Frontal cortex (tissue), 4 donors: Measurements from ENCODE around the gene AZGP1. TPM values are rescaled to one million over a fixed set of nuclear protein-coding genes. Genes with fewer than 3 reads are reported as not detected.
"Not testable (repeated sequence)": the region's sequence is repeated elsewhere in the genome, so short reads cannot be mapped to it uniquely, and the experiment has no call there.

Experiments
- DNase-seq, 2 donors: peaks; one replicate each; pipeline ENCODE4 v3.0.0; 2012; ENCODE audit warnings: low spot score in 2 of 2
- FAIRE-seq: peaks from 2 replicates; lab custom pipeline; 2012; peaks lifted over from hg19 to GRCh38; lab: Jason Lieb, UNC
- total RNA-seq: library from RNA; depleted of rRNA; stranded (reverse); fragments of >200 nt; gene quantifications from one replicate; pipeline ENCODE4 v1.2.3, GENCODE V29; 2014
- donor health status: control.
- donor health status: control.
- donor health status: control.

AZGP1 gene
- total RNA-seq, 1 donor from 2014 or later = not detected

DNA sequence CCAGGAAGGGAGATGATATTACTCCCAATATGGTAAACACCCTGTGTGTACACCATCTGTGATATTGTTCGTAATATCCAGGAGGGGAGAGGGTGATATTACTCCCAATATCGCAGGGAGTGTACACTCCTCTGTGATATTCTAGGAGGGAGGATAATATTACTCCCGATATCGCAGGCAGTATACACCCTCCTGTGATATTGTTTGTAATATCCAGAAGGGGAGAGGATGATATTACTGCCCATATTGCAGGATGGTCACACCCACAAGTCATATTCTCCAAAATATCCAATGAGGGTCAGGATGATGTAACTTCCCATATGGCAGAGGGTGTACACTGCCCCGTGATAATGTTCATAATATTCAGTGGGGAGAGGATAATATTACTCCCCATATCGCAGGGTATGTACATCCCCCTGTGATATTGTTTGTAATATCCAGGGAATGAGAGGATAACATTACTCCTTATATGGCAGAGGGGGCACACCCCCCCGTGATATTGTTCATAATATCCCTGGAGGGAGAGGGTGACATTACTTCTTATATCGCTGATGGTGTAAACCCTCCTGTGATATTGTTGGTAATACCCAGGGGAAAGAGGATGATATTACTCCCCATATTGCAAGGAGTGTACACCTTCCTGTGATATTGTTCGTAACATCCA is 17.1 kb downstream of the AZGP1 start:
- no peak for FAIRE-seq
- no peak for DNase-seq

DNA sequence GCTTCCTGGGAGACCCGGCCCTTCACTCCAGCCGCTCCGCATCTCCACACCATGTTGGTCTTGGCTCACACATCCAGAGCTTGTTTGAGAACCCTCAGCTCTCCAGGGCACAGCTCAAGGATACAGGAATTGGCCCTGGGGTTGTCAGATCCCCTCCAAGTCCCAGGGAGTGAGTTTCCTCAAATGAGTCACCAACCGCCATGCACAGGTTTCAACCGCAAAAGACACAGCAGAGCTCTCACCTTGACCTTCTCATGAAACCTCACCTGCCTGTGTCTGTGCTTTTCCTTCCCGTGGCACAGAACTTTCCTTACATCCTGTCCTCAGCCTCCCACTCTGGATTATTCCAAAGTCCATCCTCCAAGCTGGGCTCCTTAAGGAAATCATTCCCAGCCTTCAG is 20.6 kb downstream of the AZGP1 start:
- no peak for FAIRE-seq
- DNase-seq = no peak

DNA sequence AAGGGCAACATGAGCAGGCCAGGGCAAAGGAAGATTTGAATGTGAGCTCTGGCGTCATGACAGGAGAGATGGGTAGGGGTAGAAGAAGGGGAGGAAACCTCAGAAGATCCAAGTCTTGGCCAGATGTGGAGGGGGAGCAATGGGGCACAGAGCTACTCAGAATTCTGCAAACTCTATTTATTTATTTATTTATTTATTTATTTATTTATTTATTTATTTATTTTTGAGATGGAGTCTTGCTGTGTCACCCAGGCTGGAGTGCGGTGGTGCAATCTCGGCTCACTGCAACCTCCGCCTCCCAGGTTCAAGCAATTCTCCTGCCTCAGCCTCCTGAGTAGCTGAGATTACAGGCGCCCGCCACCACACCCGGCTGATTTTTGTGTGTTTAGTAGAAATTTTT is 21.2 kb downstream of the AZGP1 start:
- DNase-seq, FAIRE-seq: not testable (repeated sequence)

DNA sequence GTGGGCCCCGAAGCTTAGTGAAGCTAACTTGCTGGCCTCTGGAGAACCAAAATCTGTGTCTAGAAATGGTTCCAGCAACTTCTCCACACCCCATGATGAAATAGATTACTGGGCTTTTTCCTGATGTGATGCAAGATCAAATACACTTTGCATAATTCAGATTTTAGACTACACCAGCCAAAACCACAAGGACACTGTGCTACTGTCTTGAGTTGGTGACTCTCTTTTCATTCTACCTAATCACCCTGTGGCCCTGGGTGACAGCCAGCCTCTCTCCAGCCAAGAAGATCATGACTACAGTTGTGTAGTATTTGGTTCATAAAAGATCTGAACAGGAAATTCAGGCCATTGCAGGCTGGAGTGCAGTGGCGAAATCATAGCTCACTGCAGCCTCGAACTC is 22.2 kb downstream of the AZGP1 start:
- FAIRE-seq (no peak), DNase-seq (no peak)

DNA sequence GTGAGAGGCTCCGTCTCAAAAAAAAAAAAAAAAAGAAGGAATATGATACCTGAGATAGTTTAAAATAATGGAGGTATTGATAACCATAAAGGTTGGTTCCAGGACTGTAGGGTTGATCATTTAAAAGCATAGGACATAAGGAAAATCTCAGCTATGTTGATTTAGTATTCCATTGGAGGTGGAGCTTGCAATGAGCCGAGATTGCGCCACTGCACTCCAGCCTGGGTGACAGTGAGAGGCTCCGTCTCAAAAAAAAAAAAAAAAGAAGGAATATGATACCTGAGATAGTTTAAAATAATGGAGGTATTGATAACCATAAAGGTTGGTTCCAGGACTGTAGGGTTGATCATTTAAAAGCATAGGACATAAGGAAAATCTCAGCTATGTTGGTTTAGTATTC is 23.2 kb downstream of the AZGP1 start:
- not testable (repeated sequence) for FAIRE-seq

DNA sequence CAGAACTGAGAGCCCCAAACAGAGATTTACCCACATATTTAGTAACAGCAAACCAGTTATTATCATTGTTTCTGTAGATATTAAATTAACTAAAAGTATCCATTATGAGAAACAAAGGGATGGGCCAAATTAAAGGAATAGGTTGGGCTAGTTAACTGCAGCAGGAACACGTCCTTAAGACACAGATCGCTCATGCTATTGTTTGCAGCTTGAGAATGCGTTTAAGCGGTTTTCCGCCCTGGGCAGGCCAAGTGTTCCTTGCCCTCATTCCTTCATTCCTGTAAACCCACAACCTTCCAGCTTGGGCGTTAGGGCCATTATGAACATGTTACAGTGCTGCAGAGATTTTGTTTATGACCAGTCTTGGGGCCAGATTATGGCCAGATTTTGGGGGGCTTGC is 25.0 kb downstream of the AZGP1 start:
- not testable (repeated sequence) for DNase-seq, FAIRE-seq

More for the DNA sequence above, 23.2 kb downstream of the AZGP1 start:
- DNase-seq = not testable (repeated sequence)

DNA sequence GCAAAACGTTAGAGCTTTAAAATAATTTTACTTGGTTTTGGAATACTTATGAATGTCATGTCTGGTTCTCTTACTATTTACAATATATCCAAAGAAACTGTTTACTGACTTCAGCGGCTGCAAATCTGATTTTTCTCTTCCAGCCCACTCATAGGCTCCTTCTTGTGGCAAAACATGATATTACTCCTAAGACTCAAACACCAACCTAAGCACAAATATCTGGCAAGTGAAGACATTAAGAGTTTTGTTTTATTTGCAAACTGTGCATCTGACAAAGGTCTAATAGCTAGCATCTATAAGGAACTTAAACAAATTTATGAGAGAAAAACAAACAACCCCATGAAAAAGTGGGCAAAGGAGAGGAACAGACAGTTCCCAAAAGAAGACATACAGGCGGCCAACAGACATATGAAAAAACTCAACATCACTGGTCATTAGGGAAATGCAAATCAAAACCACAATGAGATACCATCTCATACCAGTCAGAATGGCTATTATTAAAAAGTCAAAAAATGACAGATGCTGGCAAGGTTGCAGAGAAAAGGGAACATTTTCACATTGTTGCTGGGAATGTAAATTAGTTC is 26.1 kb downstream of the AZGP1 start:
- no peak for DNase-seq
- no peak for FAIRE-seq

DNA sequence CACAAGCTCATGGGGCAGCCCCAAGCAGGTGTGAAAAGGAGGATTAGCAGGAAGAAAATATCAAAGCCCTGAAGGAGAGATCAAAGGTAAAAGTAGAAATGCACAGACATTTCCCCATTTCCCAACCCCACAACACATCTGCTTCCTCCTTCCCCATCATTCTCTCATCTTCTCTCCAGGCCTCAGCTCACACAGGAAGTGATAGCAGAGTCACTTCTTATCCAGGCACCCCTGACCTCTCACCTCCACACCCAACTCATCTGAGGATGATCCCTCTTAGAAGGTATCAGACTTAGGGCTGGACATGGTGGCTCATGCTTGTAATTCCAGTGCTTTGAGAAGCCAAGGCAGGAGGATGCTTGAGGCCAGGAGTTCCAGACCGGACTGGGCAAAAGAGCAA is 28.2 kb downstream of the AZGP1 start:
- DNase-seq (no peak), FAIRE-seq (no peak)

DNA sequence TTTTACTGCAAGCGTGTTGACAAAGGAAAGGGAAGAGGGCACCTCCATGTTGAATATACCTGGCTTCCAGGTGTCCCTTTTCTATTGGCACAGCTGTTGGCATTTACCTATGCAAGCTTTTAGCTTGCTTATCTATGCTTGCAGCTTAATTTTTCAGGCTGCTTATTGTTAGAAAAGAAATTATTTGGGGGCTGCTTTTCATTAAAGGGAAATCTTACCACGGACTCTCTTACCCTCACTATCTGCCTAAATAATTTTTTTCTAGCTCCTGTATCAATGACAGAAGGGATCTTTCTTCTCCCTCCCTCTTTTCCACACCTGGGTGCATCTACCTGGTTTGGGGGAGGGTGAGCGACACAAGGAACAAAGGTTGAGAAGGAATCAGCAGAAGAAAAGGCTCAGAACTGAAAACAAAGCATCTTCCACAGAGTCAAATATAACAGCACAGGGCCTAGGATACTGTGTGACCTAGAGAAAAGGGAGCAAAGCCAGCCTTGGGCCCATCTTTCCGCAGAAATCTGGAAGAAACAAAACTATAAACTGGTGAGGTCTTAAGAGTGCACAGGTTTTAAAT is 31.2 kb downstream of the AZGP1 start:
- DNase-seq = no peak
- no peak for FAIRE-seq

DNA sequence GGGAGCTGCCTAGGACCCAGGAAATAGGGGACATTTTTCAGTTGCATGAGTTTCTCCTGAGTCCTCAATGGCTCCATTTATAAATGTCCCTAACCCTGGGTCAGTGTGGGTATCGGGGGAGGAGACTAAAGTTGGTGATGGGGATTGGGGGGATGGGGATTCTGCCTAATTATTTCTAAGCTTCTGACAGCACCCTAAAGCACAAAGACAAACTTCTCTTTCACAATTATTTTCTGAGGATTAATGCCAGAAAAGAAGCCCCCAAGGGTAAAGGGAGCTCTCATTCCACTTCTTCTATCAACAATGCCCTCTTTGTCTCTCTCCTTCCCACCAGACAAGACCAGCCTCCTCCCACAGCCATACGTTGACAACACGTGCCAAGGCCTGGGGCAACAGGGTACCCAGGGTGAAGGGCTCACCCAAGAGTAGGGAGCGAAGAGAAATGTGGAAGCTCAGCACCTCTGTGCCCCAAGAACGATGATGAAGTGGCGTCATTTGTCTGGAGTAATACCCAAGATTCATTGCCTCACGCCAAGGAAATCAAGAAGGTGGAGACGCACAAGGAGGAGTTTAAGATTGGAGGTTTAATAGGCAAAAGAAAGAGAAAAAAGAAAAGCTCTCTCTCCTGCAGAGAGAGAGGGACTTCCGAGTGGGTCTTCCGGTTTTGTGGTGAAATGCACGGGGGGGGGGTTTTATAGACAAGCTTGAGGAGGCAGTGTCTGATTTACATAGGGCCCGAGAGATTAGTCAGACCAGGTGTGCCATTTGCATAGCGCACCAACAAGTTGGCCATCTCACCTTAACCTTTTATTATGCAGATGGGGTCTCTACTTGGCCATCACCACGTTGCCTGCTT is 32.0 kb downstream of the AZGP1 start:
- FAIRE-seq (no peak), DNase-seq (no peak)

DNA sequence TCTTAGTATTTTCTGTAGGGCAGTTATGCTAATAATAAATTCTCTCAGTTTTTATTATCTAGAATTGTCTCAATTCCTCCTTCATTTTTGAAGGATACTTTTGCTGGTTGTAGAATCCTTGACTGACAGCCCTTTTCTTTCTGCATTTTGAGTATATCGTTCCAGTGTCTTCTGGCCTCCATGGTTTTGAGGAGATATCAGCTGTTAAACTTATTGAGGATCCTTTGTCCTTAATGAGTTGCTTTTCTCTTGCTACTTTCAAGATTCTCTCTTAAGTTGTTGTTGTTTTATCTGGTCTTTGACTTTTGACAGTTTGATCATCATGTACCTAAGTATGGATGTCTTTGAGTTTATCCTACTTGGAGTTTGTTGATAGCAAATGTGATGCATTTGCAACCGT is 37.5 kb downstream of the AZGP1 start:
- no peak for DNase-seq
- no peak for FAIRE-seq

DNA sequence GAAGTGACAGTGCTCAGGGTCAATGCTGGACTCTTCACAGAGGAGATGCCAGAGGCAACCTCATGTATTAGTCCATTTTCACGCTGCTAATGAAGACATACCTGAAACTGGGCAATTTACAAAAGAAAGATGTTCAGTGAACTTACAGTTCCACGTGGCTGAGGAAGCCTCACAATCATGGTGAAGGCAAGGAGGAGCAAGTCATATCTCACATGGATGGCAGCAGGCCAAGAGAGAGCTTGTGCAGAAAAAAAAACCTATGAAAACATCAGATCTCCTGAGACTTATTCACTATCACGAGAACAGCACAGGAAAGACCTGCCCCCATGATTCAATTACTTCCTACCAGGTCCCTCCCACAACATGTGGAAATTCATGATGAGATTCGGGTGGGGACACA is 40.8 kb downstream of the AZGP1 start:
- not testable (repeated sequence) for FAIRE-seq, DNase-seq

DNA sequence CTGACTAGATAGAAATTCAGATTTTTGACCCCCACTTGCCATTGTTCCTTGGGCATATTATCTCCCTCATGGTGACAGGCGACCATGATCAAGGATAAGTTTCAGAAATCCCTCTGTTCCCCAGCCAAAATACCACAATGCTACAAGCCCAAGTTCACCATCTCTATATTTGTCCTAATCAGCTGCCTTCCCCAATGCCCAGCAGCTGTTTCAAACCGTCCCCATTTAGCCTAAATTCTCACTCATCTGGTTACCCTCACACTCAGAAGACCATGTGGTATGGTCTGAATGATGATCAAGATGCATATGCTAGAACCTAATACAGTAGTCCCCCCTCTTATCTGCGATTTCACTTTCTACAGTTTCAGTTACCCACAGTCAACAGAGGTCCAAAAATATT is 45.5 kb downstream of the AZGP1 start:
- FAIRE-seq = no peak
- no peak for DNase-seq

DNA sequence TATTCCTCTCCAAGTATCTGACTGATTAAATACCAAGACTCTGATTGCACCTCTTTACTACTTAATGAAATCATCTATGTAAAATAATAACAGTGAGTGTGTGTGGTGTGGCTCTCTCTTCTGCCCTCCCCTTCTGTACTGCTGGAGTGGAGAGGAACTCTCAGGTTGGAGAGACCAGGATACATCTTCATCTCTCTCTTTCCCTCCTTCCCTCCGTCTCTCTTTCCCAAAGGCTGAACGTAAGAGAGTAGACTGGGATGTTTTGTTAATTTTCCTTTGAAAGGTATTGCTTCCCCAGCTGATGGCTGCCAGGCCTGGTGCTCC is 46.1 kb downstream of the AZGP1 start:
- FAIRE-seq (no peak), DNase-seq (no peak)

DNA sequence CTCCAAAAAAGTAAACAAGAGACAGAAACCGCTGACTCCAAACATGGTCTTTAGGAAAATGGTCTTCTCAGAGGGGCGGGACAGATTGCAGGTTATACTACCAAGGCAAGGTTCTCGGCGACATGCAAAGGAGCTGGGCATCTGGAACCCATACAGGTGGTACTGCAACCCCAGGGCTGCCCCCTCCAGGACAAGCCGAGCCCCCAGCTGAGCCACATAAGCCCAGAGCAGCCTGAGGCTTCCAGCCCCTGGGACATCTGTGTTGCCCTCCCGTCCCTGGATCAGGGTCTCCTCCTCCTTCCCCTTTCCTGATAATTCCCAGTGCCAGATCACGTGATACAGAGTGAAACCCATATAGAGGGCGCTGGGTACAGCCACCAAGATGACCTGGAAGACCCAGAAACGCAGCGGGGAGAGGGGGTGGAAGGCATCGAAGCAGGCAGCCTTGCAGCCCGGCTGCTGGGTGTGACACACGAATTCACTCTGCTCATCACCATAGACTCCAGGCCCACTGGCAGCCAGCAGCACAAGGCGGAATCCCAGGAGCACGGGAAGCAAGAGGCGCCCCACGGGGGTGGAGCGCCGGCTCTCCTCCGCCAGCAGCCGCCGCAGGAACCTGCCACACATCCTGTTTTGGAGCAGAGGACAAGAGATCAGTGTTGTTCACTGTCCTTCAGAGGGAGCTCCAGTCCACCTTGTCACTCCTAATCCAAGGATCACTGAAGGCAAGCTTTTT is 46.7 kb downstream of the AZGP1 start, which contains the start of gene GJC3:
TSS of gene GJC3 (minus strand) at position 627 of the 736 bp plus-strand sequence. CDS start at position 627, 0 bp downstream.
- no peak for FAIRE-seq
- peak in 1 of 2 donors; percentile 63 for DNase-seq

DNA sequence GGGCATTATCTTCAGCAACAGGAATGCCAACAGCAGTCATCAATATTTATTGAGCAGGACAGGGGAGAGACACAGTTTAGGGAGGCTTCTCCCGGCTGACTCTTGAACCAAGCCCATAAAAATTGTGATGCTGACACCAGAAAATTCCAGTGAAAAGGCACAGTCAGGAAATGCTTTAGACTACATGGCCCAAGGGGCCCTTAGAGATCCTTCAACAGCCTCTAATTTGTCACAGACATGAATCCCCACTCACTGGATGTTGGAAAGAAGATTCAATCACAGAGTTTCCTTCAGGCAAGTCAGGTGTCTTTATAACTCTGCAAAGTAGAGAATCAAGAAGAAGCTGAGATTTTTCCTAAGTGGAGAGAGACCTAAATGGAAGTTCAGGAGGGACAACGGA is 47.6 kb downstream of the AZGP1 start:
- DNase-seq (no peak), FAIRE-seq (no peak)

DNA sequence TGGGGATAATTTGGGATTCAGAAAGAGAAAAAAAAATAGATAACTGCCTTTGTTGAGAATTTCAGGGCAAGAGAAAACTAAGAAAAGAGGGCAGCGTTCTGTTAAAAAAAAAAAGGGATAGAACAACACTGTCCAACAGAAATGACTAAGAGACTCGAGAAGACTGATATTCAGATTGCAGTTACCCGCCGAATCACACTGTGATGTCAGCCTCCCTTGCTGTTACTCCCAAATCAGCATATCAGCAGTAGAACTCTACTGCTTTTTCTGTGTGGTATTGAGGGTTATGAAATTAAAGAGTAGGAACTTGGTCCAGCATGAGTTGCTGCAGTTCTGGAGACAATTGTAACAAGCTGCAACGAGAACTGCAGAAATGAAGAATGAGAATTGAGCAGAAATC is 48.3 kb downstream of the AZGP1 start:
- DNase-seq = no peak
- FAIRE-seq = no peak

DNA sequence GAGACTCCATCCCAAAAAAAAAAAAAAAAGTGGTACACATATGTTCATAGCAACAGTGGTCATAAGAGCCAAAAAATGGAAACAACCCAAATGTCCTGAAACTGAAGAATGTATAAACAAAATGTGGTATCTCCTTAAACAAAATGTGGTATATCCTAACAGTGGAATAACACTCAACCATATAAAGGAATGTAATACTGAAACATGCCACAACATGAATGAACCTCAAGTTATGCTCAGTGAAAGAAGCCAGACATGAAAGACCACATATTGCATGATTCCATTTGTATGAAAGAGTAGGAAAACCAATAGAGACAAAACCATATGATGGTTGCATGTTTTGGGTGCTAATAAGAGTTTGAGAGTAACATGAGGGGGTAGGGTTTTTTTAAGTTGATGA is 49.5 kb downstream of the AZGP1 start:
- no peak for DNase-seq
- no peak for FAIRE-seq

DNA sequence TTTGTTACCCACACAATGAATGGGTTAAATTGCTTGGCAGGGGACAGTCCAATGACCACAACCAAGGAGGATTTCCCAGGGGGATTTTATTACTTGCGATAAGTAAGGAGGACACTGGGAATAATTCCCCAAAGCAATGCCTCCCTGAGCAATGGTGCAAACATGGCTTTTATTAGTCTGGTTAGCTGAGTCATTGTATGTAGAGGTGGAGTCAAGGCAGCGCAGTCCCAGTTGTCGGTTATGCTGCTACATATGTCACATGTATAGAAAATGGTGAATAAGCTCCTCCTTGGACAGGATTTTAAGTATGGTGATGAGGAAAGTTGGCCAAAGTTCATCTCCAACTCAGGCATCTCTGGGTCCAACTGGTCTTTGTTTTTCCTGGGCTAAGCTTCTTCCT is 52.6 kb downstream of the AZGP1 start:
- no peak for FAIRE-seq

DNA sequence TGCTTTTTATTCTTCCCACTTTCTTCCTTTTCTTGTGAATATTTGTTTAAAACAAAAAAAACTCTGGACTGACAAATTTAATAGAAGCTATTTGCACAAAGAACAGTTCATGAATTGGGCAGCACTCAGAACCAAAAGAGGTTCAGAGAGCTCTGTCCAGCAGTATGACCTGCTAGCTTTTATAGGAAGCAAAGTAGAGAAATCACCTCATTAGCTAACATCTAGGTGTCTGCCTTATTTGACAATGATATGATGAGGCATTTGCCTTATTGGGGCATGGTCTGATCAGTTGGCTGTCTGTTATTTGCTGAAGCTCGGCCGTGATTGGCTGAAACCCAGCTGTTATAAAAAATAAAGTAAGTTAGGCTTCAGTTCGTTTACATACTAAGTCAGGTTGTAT is 55.7 kb downstream of the AZGP1 start:
- no peak for DNase-seq
- no peak for FAIRE-seq

More for the DNA sequence above, 52.6 kb downstream of the AZGP1 start:
- no peak for DNase-seq
